Neural progenitor cell (in vitro differentiated cells): ENCODE data around the gene PIK3R4.

ENCODE experiments used
- CTCF ChIP-seq: fragments of 200-600 bp; sonication (generic); IDR thresholded peaks from 2 replicates; pipeline ENCODE4 v1.5.1; 2017; ENCODE audit warnings: antibody characterized with exemption, mild to moderate bottlenecking
- EZH2 ChIP-seq: fragments of 200-600 bp; sonication (generic); IDR thresholded peaks from 2 replicates; pipeline ENCODE4 v1.6.1; 2017; ENCODE audit warnings: antibody characterized with exemption, mild to moderate bottlenecking, moderate library complexity
- EZH2phosphoT487 ChIP-seq: fragments of 200-600 bp; sonication (generic); IDR thresholded peaks from 2 replicates; pipeline ENCODE4 v1.6.1; 2017; ENCODE audit warnings: antibody characterized with exemption

- no peak for TF ChIP-seq CTCF
- TF ChIP-seq EZH2: no peak
- no peak for TF ChIP-seq EZH2phosphoT487
These were observed 4.6 kb downstream of the PIK3R4 start for GRCh38 chr3:130741946-130742610.
